Neural crest cell (in vitro differentiated cells): Measurements from ENCODE around the gene GET4. TPM values are rescaled to one million over a fixed set of nuclear protein-coding genes. Genes with fewer than 3 reads are reported as not detected.

Source experiments
- DNase-seq: peaks from one replicate; pipeline ENCODE4 v3.0.0; 2021; ENCODE audit warnings: low read depth, mixed read lengths, low spot score
- H3K27ac Mint-ChIP-seq: one replicate; pipeline ENCODE4 v1.8.0; 2021; ENCODE audit warnings: mild to moderate bottlenecking, mixed read lengths; ENCODE audit not compliant: unreplicated experiment
- H3K27me3 Mint-ChIP-seq: 2 replicates; pipeline ENCODE4 v1.8.0; 2021; ENCODE audit warnings: low read depth, mild to moderate bottlenecking, mixed read lengths
- H3K36me3 Mint-ChIP-seq: 2 replicates; pipeline ENCODE4 v1.8.0; 2021; ENCODE audit warnings: low read depth, mild to moderate bottlenecking, mixed read lengths
- H3K4me1 Mint-ChIP-seq: 2 replicates; pipeline ENCODE4 v1.8.0; 2021; ENCODE audit warnings: mixed read lengths
- H3K4me3 Mint-ChIP-seq: one replicate; pipeline ENCODE4 v1.8.0; 2021; ENCODE audit warnings: mild to moderate bottlenecking, mixed read lengths
- H3K9me3 Mint-ChIP-seq: 2 replicates; pipeline ENCODE4 v1.8.0; 2021; ENCODE audit warnings: mixed read lengths
- CTCF ChIP-seq: fragments of 200-600 bp; sonication (generic); conservative IDR thresholded peaks from 2 replicates; pipeline ENCODE4 v1.5.0; 2021; ENCODE audit warnings: antibody characterized with exemption, mild to moderate bottlenecking
- total RNA-seq: library from RNA; stranded (reverse); gene quantifications from 2 replicates; pipeline ENCODE4 v1.2.1, GENCODE V29; 2021

The GET4 gene
- total RNA-seq, 1 donor from 2014 or later = 55.2 TPM

- peak overlapping the region; percentile 56 for H3K4me3 Mint-ChIP-seq
- H3K27ac Mint-ChIP-seq = no peak overlapping the region
- DNase-seq = no peak
- no peaks in the 10 kb centered on the region for H3K27me3 Mint-ChIP-seq
- H3K4me1 Mint-ChIP-seq = peaks cover 17% of the 10 kb centered on the region
- H3K9me3 Mint-ChIP-seq = no peaks in the 10 kb centered on the region
- peaks cover 28% of the 10 kb centered on the region for H3K36me3 Mint-ChIP-seq
- TF ChIP-seq CTCF = no peak
Observed at GRCh38 chr7:874031-874749, 2.2 kb upstream of the GET4 start.

GRCh38 chr7:875051-875450 is 1.3 kb upstream of the GET4 start:
- Mint-ChIP-seq H3K9me3 (no peaks in the 10 kb centered on the region), H3K4me1 (peaks cover 21% of the 10 kb centered on the region), H3K27ac (no peak overlapping the region), H3K27me3 (no peaks in the 10 kb centered on the region), H3K36me3 (peaks cover 26% of the 10 kb centered on the region), H3K4me3 (peak overlapping the region; percentile 79)
- no peak for DNase-seq
- no peak for TF ChIP-seq CTCF

GRCh38 chr7:875476-876076 is 778 bp upstream of the GET4 start:
- Mint-ChIP-seq H3K9me3 (no peaks in the 10 kb centered on the region), H3K4me3 (peak overlapping the region; percentile 79), H3K27me3 (no peaks in the 10 kb centered on the region), H3K27ac (no peak overlapping the region), H3K36me3 (peaks cover 24% of the 10 kb centered on the region), H3K4me1 (peaks cover 25% of the 10 kb centered on the region)
- DNase-seq = no peak
- no peak for TF ChIP-seq CTCF

- no peak for TF ChIP-seq CTCF
- peak overlapping the region; percentile 93 for H3K27ac Mint-ChIP-seq
Observed at GRCh38 chr7:876972-877311, 588 bp downstream of the GET4 start.

GRCh38 chr7:877312-878232 is 1.2 kb downstream of the GET4 start:
- DNase-seq = no peak
- Mint-ChIP-seq H3K4me1 (peaks cover 31% of the 10 kb centered on the region), H3K9me3 (no peaks in the 10 kb centered on the region), H3K36me3 (peaks cover 17% of the 10 kb centered on the region), H3K27me3 (no peaks in the 10 kb centered on the region), H3K4me3 (peak overlapping the region; percentile 91), H3K27ac (peak overlapping the region; percentile 29)
- TF ChIP-seq CTCF = no peak

More at GRCh38 chr7:876972-877311, 588 bp downstream of the GET4 start:
- no peak for DNase-seq
- no peaks in the 10 kb centered on the region for H3K9me3 Mint-ChIP-seq
- H3K4me1 Mint-ChIP-seq = peaks cover 29% of the 10 kb centered on the region
- H3K4me3 Mint-ChIP-seq = peak overlapping the region; percentile 91
- H3K27me3 Mint-ChIP-seq = no peaks in the 10 kb centered on the region
- H3K36me3 Mint-ChIP-seq = peaks cover 23% of the 10 kb centered on the region
